NB4 (cell line): ENCODE data around the gene NEK7.

ENCODE experiments used
- CTCF ChIP-seq: IDR thresholded peaks from one replicate; pipeline ENCODE4 v1.5.1; 2012; ENCODE audit warnings: low read depth, low read length
- POLR2A ChIP-seq: IDR thresholded peaks from 2 replicates; pipeline ENCODE4 v1.6.1; 2011; ENCODE audit warnings: mild to moderate bottlenecking; ENCODE audit not compliant: insufficient read length; ENCODE audit errors: extremely low read depth

GRCh38 chr1:198261886-198262285 lies 105.1 kb downstream of the NEK7 start:
- TF ChIP-seq POLR2A (no peak), CTCF (no peak)
